Measurements from ENCODE around the gene PYROXD2.

- TF ChIP-seq SP1 (IDR thresholded peaks at IDR 0.05) = no peak
- no peak for TF ChIP-seq ELF4 (IDR thresholded peaks at IDR 0.05)
- TF ChIP-seq SUZ12 (IDR thresholded peaks at IDR 0.05) = no peak
- no peak for TF ChIP-seq FOXA1 (IDR thresholded peaks at IDR 0.05)
- TF ChIP-seq BHLHE40 (IDR thresholded peaks at IDR 0.05; ENCODE audit: borderline replicate concordance) = no peak
- TF ChIP-seq FOXM1 (IDR thresholded peaks at IDR 0.05; ENCODE audit: borderline replicate concordance) = no peak
- no peak for TF ChIP-seq PKNOX1 (IDR thresholded peaks at IDR 0.05)
- no peak for TF ChIP-seq FOXK2 (IDR thresholded peaks at IDR 0.05)
- no peak for TF ChIP-seq L3MBTL2 (conservative IDR thresholded peaks at IDR 0.05)
- no peak for TF ChIP-seq HDGF (IDR thresholded peaks at IDR 0.05; ENCODE audit: borderline replicate concordance)
Observed at GRCh38 chr10:98361131-98362025, 53.6 kb downstream of the PYROXD2 start.
